GM12878 (cell line): ENCODE data around the gene PPP1R12B.

ENCODE experiments used
- CHD2 ChIP-seq: IDR thresholded peaks from 2 replicates; pipeline ENCODE4 v1.6.1; 2011; ENCODE audit warnings: low read depth, low read length, improper control_type of control experiment, borderline replicate concordance
- JUND ChIP-seq: IDR thresholded peaks from 2 replicates; pipeline ENCODE4 v1.6.1; 2012; ENCODE audit warnings: low read depth, mild to moderate bottlenecking, low read length, improper control_type of control experiment, moderate library complexity
- MYC ChIP-seq: IDR thresholded peaks from 2 replicates; pipeline ENCODE4 v1.6.1; 2011; ENCODE audit warnings: mild to moderate bottlenecking, low read length, moderate library complexity, inconsistent platforms; ENCODE audit not compliant: insufficient read depth, insufficient replicate concordance, insufficient read length, severe bottlenecking
- RB1 ChIP-seq: fragments of 450-650 bp; formaldehyde crosslinking; IDR thresholded peaks from 2 replicates; pipeline ENCODE4 v1.6.1; 2017; ENCODE audit warnings: mild to moderate bottlenecking, borderline replicate concordance
- SMC3 ChIP-seq: IDR thresholded peaks from 2 replicates; pipeline ENCODE4 v1.6.1; 2011; ENCODE audit warnings: low read length, improper control_type of control experiment, borderline replicate concordance
- TF ChIP-seq, protein P1 (sequence below), 3 experiments: IDR thresholded peaks in 2 of 3; conservative IDR thresholded peaks in 1 of 3; 2 replicates each; pipeline ENCODE4 v1.5.1; 2011; ENCODE audit warnings: low read depth in 3 of 3, low read length in 3 of 3, mild to moderate bottlenecking in 3 of 3, control low read depth in 2 of 3, moderate library complexity in 2 of 3, inconsistent platforms in 1 of 3, mixed read lengths in 1 of 3; ENCODE audit not compliant: control insufficient read depth in 2 of 3, insufficient read depth in 1 of 3; ENCODE audit errors: extremely low read depth in 1 of 3

DNA sequence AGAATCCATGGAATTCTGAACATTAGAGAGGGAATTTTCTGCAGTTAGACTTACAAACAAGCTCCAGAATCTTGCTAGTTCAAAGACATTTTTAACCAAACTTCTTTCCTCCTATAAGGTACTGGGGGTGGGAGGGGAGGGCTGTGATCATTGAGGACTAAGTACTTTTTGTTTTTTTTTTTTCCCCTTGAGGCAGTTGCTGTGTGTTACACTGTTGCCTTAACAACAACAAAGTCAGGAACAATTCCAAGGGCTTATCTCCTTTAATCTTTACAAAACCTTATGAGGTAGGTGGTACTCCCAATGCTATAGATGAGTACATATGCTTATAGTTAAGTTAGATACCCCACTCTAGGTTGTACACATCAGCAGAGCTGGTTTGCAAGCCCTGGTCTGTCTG lies 62.9 kb downstream of the PPP1R12B start:
- TF ChIP-seq, protein P1, sequence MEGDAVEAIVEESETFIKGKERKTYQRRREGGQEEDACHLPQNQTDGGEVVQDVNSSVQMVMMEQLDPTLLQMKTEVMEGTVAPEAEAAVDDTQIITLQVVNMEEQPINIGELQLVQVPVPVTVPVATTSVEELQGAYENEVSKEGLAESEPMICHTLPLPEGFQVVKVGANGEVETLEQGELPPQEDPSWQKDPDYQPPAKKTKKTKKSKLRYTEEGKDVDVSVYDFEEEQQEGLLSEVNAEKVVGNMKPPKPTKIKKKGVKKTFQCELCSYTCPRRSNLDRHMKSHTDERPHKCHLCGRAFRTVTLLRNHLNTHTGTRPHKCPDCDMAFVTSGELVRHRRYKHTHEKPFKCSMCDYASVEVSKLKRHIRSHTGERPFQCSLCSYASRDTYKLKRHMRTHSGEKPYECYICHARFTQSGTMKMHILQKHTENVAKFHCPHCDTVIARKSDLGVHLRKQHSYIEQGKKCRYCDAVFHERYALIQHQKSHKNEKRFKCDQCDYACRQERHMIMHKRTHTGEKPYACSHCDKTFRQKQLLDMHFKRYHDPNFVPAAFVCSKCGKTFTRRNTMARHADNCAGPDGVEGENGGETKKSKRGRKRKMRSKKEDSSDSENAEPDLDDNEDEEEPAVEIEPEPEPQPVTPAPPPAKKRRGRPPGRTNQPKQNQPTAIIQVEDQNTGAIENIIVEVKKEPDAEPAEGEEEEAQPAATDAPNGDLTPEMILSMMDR (IDR thresholded peaks at IDR 0.05 in 2 of 3, conservative IDR thresholded peaks at IDR 0.05 in 1 of 3; ENCODE audit: control insufficient read depth in 2 of 3, extremely low read depth in 1 of 3, insufficient read depth in 1 of 3, low read depth in 3 of 3, low read length in 3 of 3): no peak
- TF ChIP-seq CHD2 (no peak), MYC (no peak), JUND (no peak), SMC3 (no peak), RB1 (no peak)
